Measurements from ENCODE around the gene SMIM15.

Gene SMIM15

GRCh38 chr5:61159836-61160235 lies 2.4 kb downstream of the SMIM15 start:
- DNase-seq (ENCODE audit: low read depth), result no peak

- DNase-seq (ENCODE audit: low read depth), result no peak
Measured at GRCh38 chr5:61159070-61159469, 3.2 kb downstream of the SMIM15 start.

GRCh38 chr5:61151893-61152292 lies 10.4 kb downstream of the SMIM15 start:
- DNase-seq (ENCODE audit: low read depth), result no peak

GRCh38 chr5:61148515-61148914 lies 13.8 kb downstream of the SMIM15 start:
- DNase-seq (ENCODE audit: low read depth), result no peak

GRCh38 chr5:61142811-61143210 lies 19.5 kb downstream of the SMIM15 start:
- DNase-seq (ENCODE audit: low read depth), result no peak

GRCh38 chr5:61142391-61142790 lies 19.9 kb downstream of the SMIM15 start:
- DNase-seq (ENCODE audit: low read depth), result no peak

- no peak for DNase-seq (ENCODE audit: low read depth)
Measured at GRCh38 chr5:61141801-61142200, 20.5 kb downstream of the SMIM15 start.

- no peak for DNase-seq (ENCODE audit: low read depth)
Measured at GRCh38 chr5:61139931-61140330, 22.3 kb downstream of the SMIM15 start.

GRCh38 chr5:61139094-61139873 lies 23.0 kb downstream of the SMIM15 start:
- no peak for DNase-seq (ENCODE audit: low read depth)

- DNase-seq (ENCODE audit: low read depth), result no peak
Measured at GRCh38 chr5:61137835-61138234, 24.4 kb downstream of the SMIM15 start.

- DNase-seq (ENCODE audit: low read depth), result no peak
Measured at GRCh38 chr5:61132559-61132958, 29.7 kb downstream of the SMIM15 start.

- DNase-seq (ENCODE audit: low read depth), result no peak
Measured at GRCh38 chr5:61130289-61130688, 32.0 kb downstream of the SMIM15 start.

GRCh38 chr5:61123145-61123544 lies 39.1 kb downstream of the SMIM15 start:
- no peak for DNase-seq (ENCODE audit: low read depth)

GRCh38 chr5:61120534-61120933 lies 41.7 kb downstream of the SMIM15 start:
- no peak for DNase-seq (ENCODE audit: low read depth)

- DNase-seq (ENCODE audit: low read depth), result no peak
Measured at GRCh38 chr5:61119066-61119465, 43.2 kb downstream of the SMIM15 start.

- no peak for DNase-seq (ENCODE audit: low read depth)
Measured at GRCh38 chr5:61115968-61116367, 46.3 kb downstream of the SMIM15 start.

- DNase-seq (ENCODE audit: low read depth), result no peak
Measured at GRCh38 chr5:61114441-61114840, 47.8 kb downstream of the SMIM15 start.
